ENCODE results near the gene SLC44A3. TPM values are rescaled to one million over a fixed set of nuclear protein-coding genes. Genes with fewer than 3 reads are reported as not detected.

The SLC44A3 gene
- total RNA-seq, 1 donor from 2014 or later = 1.7 TPM

DNA sequence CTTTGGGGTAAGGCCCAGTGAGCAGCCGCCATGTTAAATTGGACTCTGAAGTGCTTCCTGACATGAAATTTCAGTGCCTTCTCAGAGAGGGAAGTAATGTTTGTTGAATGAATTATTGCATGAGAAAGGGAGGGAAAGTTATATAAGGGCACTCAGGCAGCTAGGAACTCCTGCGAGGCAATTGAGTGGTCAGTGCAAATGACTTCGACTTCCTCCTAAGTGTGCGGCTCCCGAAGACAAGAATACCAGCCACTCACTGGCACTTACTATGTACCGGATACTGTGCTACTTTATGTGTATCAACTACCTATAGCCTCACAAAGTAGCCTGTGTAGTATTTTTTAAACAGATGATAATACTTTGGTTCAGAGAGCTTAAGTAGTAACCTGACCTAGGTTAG, 54.3 kb downstream of the SLC44A3 start:
- Histone ChIP-seq H3K36me3 (no peaks in the 10 kb centered on the region), H3K4me2 (no peak overlapping the region), H3K4me3 (no peak overlapping the region), H3K9me3 (ENCODE audit: low read depth) (no peaks in the 10 kb centered on the region), H2AFZ (replicated peaks) (no peak overlapping the region), H3F3A (ENCODE audit: low read depth) (no peaks in the 10 kb centered on the region), H3K79me2 (ENCODE audit: low read depth) (no peaks in the 10 kb centered on the region), H4K20me1 (ENCODE audit: low read depth) (no peaks in the 10 kb centered on the region), H3K4me1 (peaks cover 13% of the 10 kb centered on the region), H3K27me3 (no peaks in the 10 kb centered on the region), H3K27ac (no peak overlapping the region), H3K9ac (no peak overlapping the region)
- Mint-ChIP-seq H3K27me3 (ENCODE audit: insufficient read depth, low read depth) (no peaks in the 10 kb centered on the region), H3K27ac (no peak overlapping the region), H3K36me3 (peaks cover 6% of the 10 kb centered on the region), H3K9me3 (peaks cover 9% of the 10 kb centered on the region), H3K4me3 (no peak overlapping the region), H3K4me1 (peaks cover 15% of the 10 kb centered on the region)
- DNase-seq (ENCODE audit: low spot score) = no peak
- TF ChIP-seq EZH2 (IDR thresholded peaks at IDR 0.05) (no peak), EZH2phosphoT487 (IDR thresholded peaks at IDR 0.05) (no peak)
- TF ChIP-seq, protein P1, sequence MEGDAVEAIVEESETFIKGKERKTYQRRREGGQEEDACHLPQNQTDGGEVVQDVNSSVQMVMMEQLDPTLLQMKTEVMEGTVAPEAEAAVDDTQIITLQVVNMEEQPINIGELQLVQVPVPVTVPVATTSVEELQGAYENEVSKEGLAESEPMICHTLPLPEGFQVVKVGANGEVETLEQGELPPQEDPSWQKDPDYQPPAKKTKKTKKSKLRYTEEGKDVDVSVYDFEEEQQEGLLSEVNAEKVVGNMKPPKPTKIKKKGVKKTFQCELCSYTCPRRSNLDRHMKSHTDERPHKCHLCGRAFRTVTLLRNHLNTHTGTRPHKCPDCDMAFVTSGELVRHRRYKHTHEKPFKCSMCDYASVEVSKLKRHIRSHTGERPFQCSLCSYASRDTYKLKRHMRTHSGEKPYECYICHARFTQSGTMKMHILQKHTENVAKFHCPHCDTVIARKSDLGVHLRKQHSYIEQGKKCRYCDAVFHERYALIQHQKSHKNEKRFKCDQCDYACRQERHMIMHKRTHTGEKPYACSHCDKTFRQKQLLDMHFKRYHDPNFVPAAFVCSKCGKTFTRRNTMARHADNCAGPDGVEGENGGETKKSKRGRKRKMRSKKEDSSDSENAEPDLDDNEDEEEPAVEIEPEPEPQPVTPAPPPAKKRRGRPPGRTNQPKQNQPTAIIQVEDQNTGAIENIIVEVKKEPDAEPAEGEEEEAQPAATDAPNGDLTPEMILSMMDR (IDR thresholded peaks at IDR 0.05) = no peak

- H3K36me3 ChIP-seq = no peaks in the 10 kb centered on the region
- no peak overlapping the region for H3K27ac ChIP-seq
- peaks cover 14% of the 10 kb centered on the region for H3K4me1 Mint-ChIP-seq
- H3F3A ChIP-seq (ENCODE audit: low read depth) = no peaks in the 10 kb centered on the region
- DNase-seq (ENCODE audit: low spot score) = no peak
- no peak overlapping the region for H3K4me3 ChIP-seq
- H2AFZ ChIP-seq (replicated peaks) = no peak overlapping the region
- H3K4me2 ChIP-seq = no peak overlapping the region
- H3K27me3 Mint-ChIP-seq (ENCODE audit: insufficient read depth, low read depth) = no peaks in the 10 kb centered on the region
- H3K27me3 ChIP-seq = no peaks in the 10 kb centered on the region
- peaks cover 9% of the 10 kb centered on the region for H3K9me3 Mint-ChIP-seq
- H3K36me3 Mint-ChIP-seq = peaks cover 6% of the 10 kb centered on the region
- peaks cover 7% of the 10 kb centered on the region for H3K4me1 ChIP-seq
- H4K20me1 ChIP-seq (ENCODE audit: low read depth) = no peaks in the 10 kb centered on the region
- H3K79me2 ChIP-seq (ENCODE audit: low read depth) = no peaks in the 10 kb centered on the region
- H3K4me3 Mint-ChIP-seq = no peak overlapping the region
- no peak overlapping the region for H3K9ac ChIP-seq
- no peak overlapping the region for H3K27ac Mint-ChIP-seq
- H3K9me3 ChIP-seq (ENCODE audit: low read depth) = no peaks in the 10 kb centered on the region
- TF ChIP-seq, protein P1 (IDR thresholded peaks at IDR 0.05) = no peak
- no peak for TF ChIP-seq EZH2 (IDR thresholded peaks at IDR 0.05)
- no peak for TF ChIP-seq EZH2phosphoT487 (IDR thresholded peaks at IDR 0.05)
Observed at GRCh38 chr1:94875794-94876193, 55.6 kb downstream of the SLC44A3 start.

- H3K4me3 ChIP-seq = no peak overlapping the region
- H2AFZ ChIP-seq (replicated peaks) = no peak overlapping the region
- no peaks in the 10 kb centered on the region for H3K36me3 ChIP-seq
- no peak for TF ChIP-seq EZH2 (IDR thresholded peaks at IDR 0.05)
- TF ChIP-seq EZH2phosphoT487 (IDR thresholded peaks at IDR 0.05) = no peak
- TF ChIP-seq, protein P1 (IDR thresholded peaks at IDR 0.05) = no peak
- no peaks in the 10 kb centered on the region for H3K9me3 ChIP-seq (ENCODE audit: low read depth)
- Mint-ChIP-seq H3K9me3 (peaks cover 9% of the 10 kb centered on the region), H3K27ac (no peak overlapping the region), H3K36me3 (peaks cover 6% of the 10 kb centered on the region), H3K4me3 (no peak overlapping the region), H3K27me3 (ENCODE audit: insufficient read depth, low read depth) (no peaks in the 10 kb centered on the region), H3K4me1 (peaks cover 14% of the 10 kb centered on the region)
- H3F3A ChIP-seq (ENCODE audit: low read depth) = no peaks in the 10 kb centered on the region
- H3K79me2 ChIP-seq (ENCODE audit: low read depth) = no peaks in the 10 kb centered on the region
- no peak for DNase-seq (ENCODE audit: low spot score)
- no peak overlapping the region for H3K9ac ChIP-seq
- H3K27ac ChIP-seq = no peak overlapping the region
- H3K4me1 ChIP-seq = peaks cover 7% of the 10 kb centered on the region
- no peaks in the 10 kb centered on the region for H3K27me3 ChIP-seq
- no peak overlapping the region for H3K4me2 ChIP-seq
- H4K20me1 ChIP-seq (ENCODE audit: low read depth) = no peaks in the 10 kb centered on the region
Observed at GRCh38 chr1:94876362-94876761, 56.2 kb downstream of the SLC44A3 start.

All from neural progenitor cell (in vitro differentiated cells).